Activated naive CD8-positive, alpha-beta T cell treated with anti-CD3 and anti-CD28 coated beads, Interleukin-2, amount 10 ng/mL, durations not matched to agents 7 days and 5 days (primary cell): ENCODE results near the gene SEPTIN8. TPM values are rescaled to one million over a fixed set of nuclear protein-coding genes. Genes with fewer than 3 reads are reported as not detected.
A peak's percentile ranks its signal among the peaks of the same experiment; 100 is the strongest.

ENCODE experiments used
- ATAC-seq: fragments of 150-1000 bp; cut with Tn5 transposase; one replicate; pipeline ENCODE4 v1.10.0; 2021; ENCODE audit warnings: low read depth, moderate library complexity
- POLR2A ChIA-PET: fragments of 350-600 bp; sonication (Branson Sonifier 250); formaldehyde crosslinking; loops from one replicate; lab custom pipeline; 2021; ENCODE audit warnings: antibody characterized with exemption; lab: Charles Lee
- DNase-seq: peaks from one replicate; pipeline ENCODE4 v3.0.0; 2021
- H3K27ac Mint-ChIP-seq: one replicate; pipeline ENCODE4 v1.8.0; 2022; ENCODE audit warnings: mild to moderate bottlenecking, mixed read lengths
- H3K27me3 Mint-ChIP-seq: one replicate; pipeline ENCODE4 v1.8.0; 2022; ENCODE audit warnings: mild to moderate bottlenecking, moderate library complexity, mixed read lengths
- H3K36me3 Mint-ChIP-seq: one replicate; pipeline ENCODE4 v1.8.0; 2021; ENCODE audit warnings: mild to moderate bottlenecking, mixed read lengths
- H3K4me1 Mint-ChIP-seq: one replicate; pipeline ENCODE4 v1.8.0; 2021; ENCODE audit warnings: mixed read lengths
- H3K4me3 Mint-ChIP-seq: one replicate; pipeline ENCODE4 v1.8.0; 2022; ENCODE audit warnings: mild to moderate bottlenecking, moderate library complexity, mixed read lengths
- H3K9me3 Mint-ChIP-seq: one replicate; pipeline ENCODE4 v1.8.0; 2021; ENCODE audit warnings: mixed read lengths
- total RNA-seq, 2 experiments: library from RNA; stranded (reverse); gene quantifications; one replicate each; pipeline ENCODE4 v1.2.3, GENCODE V29; 2021

The SEPTIN8 gene
- total RNA-seq, 2 experiments from 2014 or later, result 39.2 to 40.4 TPM

- peak; percentile 12 for DNase-seq
- Mint-ChIP-seq H3K4me1 (peaks cover 18% of the 10 kb centered on the region), H3K27ac (no peak overlapping the region), H3K36me3 (no peaks in the 10 kb centered on the region), H3K27me3 (peaks cover 1% of the 10 kb centered on the region), H3K4me3 (no peak overlapping the region), H3K9me3 (no peaks in the 10 kb centered on the region)
- POLR2A ChIA-PET, result no interaction called here
- ATAC-seq, result no peak
Observed at GRCh38 chr5:132773601-132774355, 3.3 kb downstream of the SEPTIN8 start.

- H3K27ac Mint-ChIP-seq, result no peak overlapping the region
- POLR2A ChIA-PET, result no interaction called here
- no peak for ATAC-seq
- H3K36me3 Mint-ChIP-seq, result no peaks in the 10 kb centered on the region
- no peaks in the 10 kb centered on the region for H3K27me3 Mint-ChIP-seq
- H3K4me1 Mint-ChIP-seq, result peaks cover 12% of the 10 kb centered on the region
- H3K4me3 Mint-ChIP-seq, result no peak overlapping the region
- DNase-seq, result no peak
- no peaks in the 10 kb centered on the region for H3K9me3 Mint-ChIP-seq
Observed at GRCh38 chr5:132773114-132773513, 3.9 kb downstream of the SEPTIN8 start.

- H3K36me3 Mint-ChIP-seq, result no peaks in the 10 kb centered on the region
- H3K27ac Mint-ChIP-seq, result no peak overlapping the region
- DNase-seq (peak; percentile 15), ATAC-seq (no peak)
- H3K27me3 Mint-ChIP-seq, result no peaks in the 10 kb centered on the region
- H3K4me1 Mint-ChIP-seq, result peaks cover 9% of the 10 kb centered on the region
- POLR2A ChIA-PET, result no interaction called here
- no peaks in the 10 kb centered on the region for H3K9me3 Mint-ChIP-seq
- no peak overlapping the region for H3K4me3 Mint-ChIP-seq
Observed at GRCh38 chr5:132772291-132773070, 4.6 kb downstream of the SEPTIN8 start.

GRCh38 chr5:132771503-132771998, 5.5 kb downstream of the SEPTIN8 start:
- no peak for ATAC-seq
- Mint-ChIP-seq H3K4me3 (no peak overlapping the region), H3K27ac (no peak overlapping the region), H3K4me1 (peaks cover 9% of the 10 kb centered on the region), H3K27me3 (no peaks in the 10 kb centered on the region), H3K9me3 (no peaks in the 10 kb centered on the region), H3K36me3 (no peaks in the 10 kb centered on the region)
- POLR2A ChIA-PET, result no interaction called here
- peak; percentile 4 for DNase-seq

GRCh38 chr5:132770476-132771159, 6.4 kb downstream of the SEPTIN8 start:
- H3K4me1 Mint-ChIP-seq, result peaks cover 7% of the 10 kb centered on the region
- no peaks in the 10 kb centered on the region for H3K36me3 Mint-ChIP-seq
- no peaks in the 10 kb centered on the region for H3K27me3 Mint-ChIP-seq
- H3K9me3 Mint-ChIP-seq, result no peaks in the 10 kb centered on the region
- ATAC-seq, result no peak
- no peak overlapping the region for H3K27ac Mint-ChIP-seq
- peak; percentile 13 for DNase-seq
- POLR2A ChIA-PET, result no interaction called here
- no peak overlapping the region for H3K4me3 Mint-ChIP-seq

- Mint-ChIP-seq H3K4me1 (peaks cover 4% of the 10 kb centered on the region), H3K36me3 (peaks cover 2% of the 10 kb centered on the region), H3K27ac (no peak overlapping the region), H3K4me3 (no peak overlapping the region), H3K27me3 (no peaks in the 10 kb centered on the region), H3K9me3 (no peaks in the 10 kb centered on the region)
- DNase-seq (no peak), ATAC-seq (no peak)
- POLR2A ChIA-PET, result no interaction called here
Observed at GRCh38 chr5:132768485-132768868, 8.6 kb downstream of the SEPTIN8 start.

GRCh38 chr5:132767150-132767549, 9.9 kb downstream of the SEPTIN8 start:
- no peak for DNase-seq
- H3K4me1 Mint-ChIP-seq, result no peaks in the 10 kb centered on the region
- POLR2A ChIA-PET, result interaction anchor here (0.7 to 1.0 kb wide), 2 partner anchors 10 to 632 kb away, joined by 3 to 4 read pairs; partner anchors contain the start of gene SEPTIN8

GRCh38 chr5:132766806-132767055, 10.3 kb downstream of the SEPTIN8 start:
- Mint-ChIP-seq H3K36me3 (peaks cover 2% of the 10 kb centered on the region), H3K9me3 (no peaks in the 10 kb centered on the region), H3K4me1 (no peaks in the 10 kb centered on the region), H3K27me3 (no peaks in the 10 kb centered on the region), H3K27ac (no peak overlapping the region), H3K4me3 (no peak overlapping the region)
- POLR2A ChIA-PET, result interaction anchor here (1.0 kb wide), 1 partner anchor 10 kb away, joined by 3 read pairs; the partner anchor contains the start of gene SEPTIN8
- DNase-seq (no peak), ATAC-seq (no peak)

More at GRCh38 chr5:132767150-132767549, 9.9 kb downstream of the SEPTIN8 start:
- Mint-ChIP-seq H3K4me3 (no peak overlapping the region), H3K27me3 (no peaks in the 10 kb centered on the region), H3K9me3 (no peaks in the 10 kb centered on the region), H3K36me3 (peaks cover 2% of the 10 kb centered on the region), H3K27ac (no peak overlapping the region)
- ATAC-seq, result no peak

- ATAC-seq, result no peak
- no peak overlapping the region for H3K4me3 Mint-ChIP-seq
- no peak overlapping the region for H3K27ac Mint-ChIP-seq
- H3K27me3 Mint-ChIP-seq, result no peaks in the 10 kb centered on the region
- H3K36me3 Mint-ChIP-seq, result peaks cover 2% of the 10 kb centered on the region
- POLR2A ChIA-PET, result no interaction called here
- H3K9me3 Mint-ChIP-seq, result no peaks in the 10 kb centered on the region
- DNase-seq, result no peak
- no peaks in the 10 kb centered on the region for H3K4me1 Mint-ChIP-seq
Observed at GRCh38 chr5:132766020-132766805, 10.8 kb downstream of the SEPTIN8 start.

- Mint-ChIP-seq H3K36me3 (peaks cover 5% of the 10 kb centered on the region), H3K4me3 (no peak overlapping the region), H3K4me1 (no peaks in the 10 kb centered on the region), H3K27me3 (no peaks in the 10 kb centered on the region), H3K27ac (no peak overlapping the region), H3K9me3 (no peaks in the 10 kb centered on the region)
- POLR2A ChIA-PET, result interaction anchor here (0.6 kb wide), 1 partner anchor 262 kb away, joined by 3 read pairs; no protein-coding TSS in a partner anchor
- DNase-seq, result no peak
- ATAC-seq, result no peak
Observed at GRCh38 chr5:132765311-132766019, 11.6 kb downstream of the SEPTIN8 start.

- Mint-ChIP-seq H3K4me3 (no peak overlapping the region), H3K36me3 (peaks cover 7% of the 10 kb centered on the region), H3K4me1 (no peaks in the 10 kb centered on the region), H3K27ac (no peak overlapping the region), H3K27me3 (no peaks in the 10 kb centered on the region), H3K9me3 (no peaks in the 10 kb centered on the region)
- ATAC-seq, result no peak
- DNase-seq, result no peak
- POLR2A ChIA-PET, result no interaction called here
Observed at GRCh38 chr5:132764671-132765238, 12.3 kb downstream of the SEPTIN8 start.

GRCh38 chr5:132764051-132764450, 13.0 kb downstream of the SEPTIN8 start:
- no peaks in the 10 kb centered on the region for H3K4me1 Mint-ChIP-seq
- no peak overlapping the region for H3K4me3 Mint-ChIP-seq
- no peaks in the 10 kb centered on the region for H3K27me3 Mint-ChIP-seq
- ATAC-seq, result no peak
- peaks cover 7% of the 10 kb centered on the region for H3K36me3 Mint-ChIP-seq
- H3K27ac Mint-ChIP-seq, result no peak overlapping the region
- POLR2A ChIA-PET, result no interaction called here
- no peaks in the 10 kb centered on the region for H3K9me3 Mint-ChIP-seq
- DNase-seq, result no peak
